ENCODE data around the gene PSG4.
A peak's percentile ranks its signal among the peaks of the same experiment; 100 is the strongest.
"Not testable (repeated sequence)": the region's sequence is repeated elsewhere in the genome, so short reads cannot be mapped to it uniquely, and the experiment has no call there.

DNA sequence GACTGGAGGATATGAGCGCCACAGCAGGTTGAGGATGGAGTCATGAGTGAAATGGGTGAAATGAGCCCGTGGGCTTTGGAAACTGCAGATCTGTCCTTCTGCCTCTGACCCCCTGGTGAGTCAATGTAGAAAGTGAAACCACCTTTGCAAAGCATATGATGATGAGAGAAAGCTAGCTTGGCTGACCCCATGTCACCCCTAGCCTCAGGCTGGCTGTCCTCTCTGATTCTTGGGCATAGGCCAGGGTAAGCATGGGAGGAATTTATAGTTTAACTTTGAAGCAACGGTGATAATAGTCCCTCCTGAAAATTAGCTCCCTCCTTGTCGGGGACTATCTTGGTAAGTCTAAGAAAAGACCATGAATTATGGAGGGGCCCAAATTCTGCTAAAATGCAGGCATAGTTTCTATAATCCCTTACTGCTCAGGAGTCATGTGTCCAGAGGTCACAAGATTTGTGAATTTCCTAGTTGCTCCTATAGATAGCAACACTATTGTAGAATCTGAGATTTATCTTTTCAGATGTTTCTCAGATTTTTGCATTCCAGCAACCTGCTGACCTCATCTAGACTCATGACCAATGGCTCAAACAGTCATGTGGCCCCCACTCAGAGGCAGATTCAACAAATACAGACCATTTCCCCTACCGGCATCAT, 18.9 kb upstream of the PSG4 start:
- TF ChIP-seq, protein P1, sequence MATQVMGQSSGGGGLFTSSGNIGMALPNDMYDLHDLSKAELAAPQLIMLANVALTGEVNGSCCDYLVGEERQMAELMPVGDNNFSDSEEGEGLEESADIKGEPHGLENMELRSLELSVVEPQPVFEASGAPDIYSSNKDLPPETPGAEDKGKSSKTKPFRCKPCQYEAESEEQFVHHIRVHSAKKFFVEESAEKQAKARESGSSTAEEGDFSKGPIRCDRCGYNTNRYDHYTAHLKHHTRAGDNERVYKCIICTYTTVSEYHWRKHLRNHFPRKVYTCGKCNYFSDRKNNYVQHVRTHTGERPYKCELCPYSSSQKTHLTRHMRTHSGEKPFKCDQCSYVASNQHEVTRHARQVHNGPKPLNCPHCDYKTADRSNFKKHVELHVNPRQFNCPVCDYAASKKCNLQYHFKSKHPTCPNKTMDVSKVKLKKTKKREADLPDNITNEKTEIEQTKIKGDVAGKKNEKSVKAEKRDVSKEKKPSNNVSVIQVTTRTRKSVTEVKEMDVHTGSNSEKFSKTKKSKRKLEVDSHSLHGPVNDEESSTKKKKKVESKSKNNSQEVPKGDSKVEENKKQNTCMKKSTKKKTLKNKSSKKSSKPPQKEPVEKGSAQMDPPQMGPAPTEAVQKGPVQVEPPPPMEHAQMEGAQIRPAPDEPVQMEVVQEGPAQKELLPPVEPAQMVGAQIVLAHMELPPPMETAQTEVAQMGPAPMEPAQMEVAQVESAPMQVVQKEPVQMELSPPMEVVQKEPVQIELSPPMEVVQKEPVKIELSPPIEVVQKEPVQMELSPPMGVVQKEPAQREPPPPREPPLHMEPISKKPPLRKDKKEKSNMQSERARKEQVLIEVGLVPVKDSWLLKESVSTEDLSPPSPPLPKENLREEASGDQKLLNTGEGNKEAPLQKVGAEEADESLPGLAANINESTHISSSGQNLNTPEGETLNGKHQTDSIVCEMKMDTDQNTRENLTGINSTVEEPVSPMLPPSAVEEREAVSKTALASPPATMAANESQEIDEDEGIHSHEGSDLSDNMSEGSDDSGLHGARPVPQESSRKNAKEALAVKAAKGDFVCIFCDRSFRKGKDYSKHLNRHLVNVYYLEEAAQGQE (IDR thresholded peaks at IDR 0.05; ENCODE audit: insufficient read depth in 1 of 2, low read depth in 2 of 2, low read length in 1 of 2) = not testable (repeated sequence)
- TF ChIP-seq, protein P2, sequence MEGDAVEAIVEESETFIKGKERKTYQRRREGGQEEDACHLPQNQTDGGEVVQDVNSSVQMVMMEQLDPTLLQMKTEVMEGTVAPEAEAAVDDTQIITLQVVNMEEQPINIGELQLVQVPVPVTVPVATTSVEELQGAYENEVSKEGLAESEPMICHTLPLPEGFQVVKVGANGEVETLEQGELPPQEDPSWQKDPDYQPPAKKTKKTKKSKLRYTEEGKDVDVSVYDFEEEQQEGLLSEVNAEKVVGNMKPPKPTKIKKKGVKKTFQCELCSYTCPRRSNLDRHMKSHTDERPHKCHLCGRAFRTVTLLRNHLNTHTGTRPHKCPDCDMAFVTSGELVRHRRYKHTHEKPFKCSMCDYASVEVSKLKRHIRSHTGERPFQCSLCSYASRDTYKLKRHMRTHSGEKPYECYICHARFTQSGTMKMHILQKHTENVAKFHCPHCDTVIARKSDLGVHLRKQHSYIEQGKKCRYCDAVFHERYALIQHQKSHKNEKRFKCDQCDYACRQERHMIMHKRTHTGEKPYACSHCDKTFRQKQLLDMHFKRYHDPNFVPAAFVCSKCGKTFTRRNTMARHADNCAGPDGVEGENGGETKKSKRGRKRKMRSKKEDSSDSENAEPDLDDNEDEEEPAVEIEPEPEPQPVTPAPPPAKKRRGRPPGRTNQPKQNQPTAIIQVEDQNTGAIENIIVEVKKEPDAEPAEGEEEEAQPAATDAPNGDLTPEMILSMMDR (IDR thresholded peaks at IDR 0.05) = not testable (repeated sequence)
- TF ChIP-seq POLR2AphosphoS5 (IDR thresholded peaks at IDR 0.05; ENCODE audit: low read depth, low read length); SIN3A (IDR thresholded peaks at IDR 0.05; ENCODE audit: borderline replicate concordance, insufficient read depth, low read depth, low read length): not testable (repeated sequence)
- 0 out of 2 replicates have a peak, but pooled peaks have one; percentile 32 for TF ChIP-seq TCF7L2 (IDR thresholded peaks at IDR 0.05; ENCODE audit: low read depth, low read length)

All from Panc1 (cell line).